ENCODE measurements around the gene LMBRD1.
"Not testable (repeated sequence)": the region's sequence is repeated elsewhere in the genome, so short reads cannot be mapped to it uniquely, and the experiment has no call there.

The LMBRD1 gene

GRCh38 chr6:69796642-69797390 is at the start of gene LMBRD1:
Gene LMBRD1 (minus strand): TSS chr6:69797010. CDS start chr6:69796881, 129 bp downstream.
- DNase-seq (ENCODE audit: low read depth) = peak; percentile 95

GRCh38 chr6:69846312-69846711 is 49.5 kb upstream of the LMBRD1 start:
- no peak for DNase-seq (ENCODE audit: low read depth)

- no peak for DNase-seq (ENCODE audit: low read depth)
These were observed 46.4 kb upstream of the LMBRD1 start for GRCh38 chr6:69843189-69843588.

- no peak for DNase-seq (ENCODE audit: low read depth)
These were observed 45.1 kb upstream of the LMBRD1 start for GRCh38 chr6:69841862-69842261.

GRCh38 chr6:69835414-69836179 is 38.8 kb upstream of the LMBRD1 start:
- no peak for DNase-seq (ENCODE audit: low read depth)

- DNase-seq (ENCODE audit: low read depth) = no peak
These were observed 35.7 kb upstream of the LMBRD1 start for GRCh38 chr6:69832558-69832957.

- DNase-seq (ENCODE audit: low read depth) = no peak
These were observed 30.6 kb upstream of the LMBRD1 start for GRCh38 chr6:69827276-69827893.

GRCh38 chr6:69825904-69826303 is 29.1 kb upstream of the LMBRD1 start:
- DNase-seq (ENCODE audit: low read depth) = no peak

- not testable (repeated sequence) for DNase-seq (ENCODE audit: low read depth)
These were observed 27.5 kb upstream of the LMBRD1 start for GRCh38 chr6:69824355-69824754.

- no peak for DNase-seq (ENCODE audit: low read depth)
These were observed 23.6 kb upstream of the LMBRD1 start for GRCh38 chr6:69820438-69820837.

GRCh38 chr6:69820018-69820417 is 23.2 kb upstream of the LMBRD1 start:
- no peak for DNase-seq (ENCODE audit: low read depth)

GRCh38 chr6:69819138-69819537 is 22.3 kb upstream of the LMBRD1 start:
- no peak for DNase-seq (ENCODE audit: low read depth)

GRCh38 chr6:69818223-69818930 is 21.6 kb upstream of the LMBRD1 start:
- no peak for DNase-seq (ENCODE audit: low read depth)

GRCh38 chr6:69817358-69817757 is 20.5 kb upstream of the LMBRD1 start:
- DNase-seq (ENCODE audit: low read depth) = no peak

GRCh38 chr6:69816569-69816968 is 19.8 kb upstream of the LMBRD1 start:
- no peak for DNase-seq (ENCODE audit: low read depth)

- DNase-seq (ENCODE audit: low read depth) = no peak
These were observed 19.2 kb upstream of the LMBRD1 start for GRCh38 chr6:69816026-69816425.

GRCh38 chr6:69813508-69813907 is 16.7 kb upstream of the LMBRD1 start:
- no peak for DNase-seq (ENCODE audit: low read depth)

- no peak for DNase-seq (ENCODE audit: low read depth)
These were observed 16.1 kb upstream of the LMBRD1 start for GRCh38 chr6:69812746-69813427.

- DNase-seq (ENCODE audit: low read depth) = no peak
These were observed 6.2 kb upstream of the LMBRD1 start for GRCh38 chr6:69802995-69803394.

GRCh38 chr6:69801711-69802110 is 4.9 kb upstream of the LMBRD1 start:
- no peak for DNase-seq (ENCODE audit: low read depth)

- DNase-seq (ENCODE audit: low read depth) = no peak
These were observed 4.4 kb upstream of the LMBRD1 start for GRCh38 chr6:69801225-69801624.

GRCh38 chr6:69798796-69799195 is 2.0 kb upstream of the LMBRD1 start:
- not testable (repeated sequence) for DNase-seq (ENCODE audit: low read depth)

All from T-helper 22 cell (primary cell).